ENCODE results near the gene CCND2.

GRCh38 chr12:4322726-4323125 is 49.2 kb downstream of the CCND2 start:
- no peak for TF ChIP-seq POLR2A (IDR thresholded peaks at IDR 0.05; ENCODE audit: low read depth, low read length)
- TF ChIP-seq CTCF (conservative IDR thresholded peaks at IDR 0.05; ENCODE audit: low read depth, low read length) = no peak
- no peak for TF ChIP-seq USF2 (IDR thresholded peaks at IDR 0.05; ENCODE audit: low read depth, low read length)
- TF ChIP-seq FOS (IDR thresholded peaks at IDR 0.05; ENCODE audit: low read depth, low read length) = no peak
- no peak for TF ChIP-seq ELK1 (IDR thresholded peaks at IDR 0.05; ENCODE audit: borderline replicate concordance, low read depth, low read length)
- TF ChIP-seq RAD21 (IDR thresholded peaks at IDR 0.05; ENCODE audit: low read length) = no peak
- no peak for TF ChIP-seq SMC3 (IDR thresholded peaks at IDR 0.05; ENCODE audit: low read depth, low read length)
- no peak for TF ChIP-seq MAFK (IDR thresholded peaks at IDR 0.05; ENCODE audit: low read depth, low read length)
- no peak for TF ChIP-seq MXI1 (IDR thresholded peaks at IDR 0.05; ENCODE audit: borderline replicate concordance, low read depth, low read length)

Measured in IMR-90 (cell line).